SK-N-SH (cell line): ENCODE measurements around the gene PARVB. TPM values are rescaled to one million over a fixed set of nuclear protein-coding genes. Genes with fewer than 3 reads are reported as not detected.

Experiments
- CTCF ChIA-PET: fragments of 300-600, 350-600 bp; formaldehyde crosslinking; extraction: SDS; loops from one replicate; lab custom pipeline; 2021; lab: Yijun Ruan, JAX
- POLR2A ChIA-PET: fragments of 350-600 bp; sonication (Branson Sonifier 250); formaldehyde crosslinking; extraction: SDS; loops from one replicate; lab custom pipeline; 2020; ENCODE audit warnings: antibody characterized with exemption, inconsistent platforms; lab: Yijun Ruan, JAX
- DNase-seq: peaks from one replicate; pipeline ENCODE4 v3.0.0; 2012
- H2AFZ ChIP-seq: fragments of 200-600 bp; sonication (generic); 2 replicates; pipeline ENCODE4 v1.8.1; 2016; ENCODE audit warnings: antibody characterized with exemption, mild to moderate bottlenecking, low read depth
- H3F3A ChIP-seq: fragments of 200-600 bp; sonication (generic); replicated peaks from 2 replicates; pipeline ENCODE3; 2016; ENCODE audit warnings: antibody characterized with exemption, mild to moderate bottlenecking; ENCODE audit not compliant: insufficient read depth
- H3K27ac ChIP-seq, 2 experiments: fragments of 200-500 bp in 1 of 2; fragments of 200-600 bp in 1 of 2; sonication (Bioruptor generic) in 1 of 2; sonication (generic), shearing (Covaris generic) in 1 of 2; 2 replicates each; pipeline versions ENCODE4 v1.5.1 to v1.6.1; 2014 to 2016; ENCODE audit warnings: low read depth in 2 of 2, inconsistent platforms in 1 of 2, low read length in 1 of 2, mild to moderate bottlenecking in 1 of 2, mixed read lengths in 1 of 2
- H3K27me3 ChIP-seq: fragments of 200-600 bp; sonication (generic), shearing (Covaris generic); 2 replicates; pipeline ENCODE4 v1.6.1; 2016; ENCODE audit warnings: mixed run types; ENCODE audit not compliant: insufficient read depth
- H3K36me3 ChIP-seq, 2 experiments: fragments of 200-500 bp in 1 of 2; fragments of 200-600 bp in 1 of 2; sonication (Bioruptor generic) in 1 of 2; sonication (generic) in 1 of 2; replicated peaks in 1 of 2; 2 replicates each; pipeline versions ENCODE3 to v1.5.1; 2014 to 2016; ENCODE audit warnings: low read length in 1 of 2, mild to moderate bottlenecking in 1 of 2; ENCODE audit not compliant: insufficient read depth in 2 of 2, control insufficient read depth in 1 of 2
- H3K4me1 ChIP-seq, 2 experiments: fragments of 200-500 bp in 1 of 2; fragments of 200-600 bp in 1 of 2; sonication (Bioruptor generic) in 1 of 2; sonication (generic), shearing (Covaris generic) in 1 of 2; 2 replicates each; pipeline versions ENCODE4 v1.5.1 to v1.6.1; 2014 to 2016; ENCODE audit warnings: low read depth in 1 of 2, low read length in 1 of 2, mixed run types in 1 of 2; ENCODE audit not compliant: insufficient read depth in 2 of 2, control insufficient read depth in 1 of 2
- H3K4me2 ChIP-seq: fragments of 200-600 bp; sonication (generic), shearing (Covaris generic); 2 replicates; pipeline ENCODE4 v1.6.1; 2017; ENCODE audit warnings: mixed run types
- H3K4me3 ChIP-seq, 2 experiments: fragments of 200-500 bp in 1 of 2; fragments of 200-600 bp in 1 of 2; sonication (Bioruptor generic) in 1 of 2; sonication (generic), shearing (Covaris generic) in 1 of 2; 2 replicates each; pipeline versions ENCODE4 v1.5.1 to v1.8.1; 2014 to 2016; ENCODE audit warnings: low read depth in 2 of 2, inconsistent platforms in 1 of 2, low read length in 1 of 2, mild to moderate bottlenecking in 1 of 2, mixed read lengths in 1 of 2, moderate library complexity in 1 of 2
- H3K79me2 ChIP-seq: fragments of 200-600 bp; sonication (generic); 2 replicates; pipeline ENCODE4 v1.8.1; 2017; ENCODE audit warnings: mild to moderate bottlenecking; ENCODE audit not compliant: insufficient read depth
- H3K9ac ChIP-seq: fragments of 200-600 bp; sonication (generic); 2 replicates; pipeline ENCODE4 v1.6.1; 2017; ENCODE audit warnings: mixed run types
- H3K9me2 ChIP-seq: fragments of 200-600 bp; sonication (generic); 2 replicates; pipeline ENCODE4 v1.6.1; 2017; ENCODE audit warnings: mixed run types
- H3K9me3 ChIP-seq: fragments of 200-600 bp; sonication (generic); 2 replicates; pipeline ENCODE4 v1.6.1; 2017; ENCODE audit warnings: mixed run types, mild to moderate bottlenecking, moderate library complexity
- H4K20me1 ChIP-seq: fragments of 200-600 bp; sonication (generic); 2 replicates; pipeline ENCODE4 v1.6.1; 2017; ENCODE audit warnings: mild to moderate bottlenecking, mixed run types; ENCODE audit not compliant: insufficient read depth
- CHD2 ChIP-seq: fragments of 150-350 bp; IDR thresholded peaks from 2 replicates; pipeline ENCODE4 v1.6.1; 2018; ENCODE audit warnings: low read length; ENCODE audit not compliant: partially characterized antibody
- EZH2phosphoT487 ChIP-seq: fragments of 200-600 bp; sonication (generic); IDR thresholded peaks from 2 replicates; pipeline ENCODE4 v1.6.1; 2017; ENCODE audit warnings: low read depth, mixed run types, mild to moderate bottlenecking, antibody characterized with exemption, moderate library complexity, borderline replicate concordance
- GATA2 ChIP-seq: sonication (generic); formaldehyde crosslinking; IDR thresholded peaks from 2 replicates; pipeline ENCODE4 v1.5.0; 2020; ENCODE audit warnings: mild to moderate bottlenecking, missing genetic modification reagents
- MAX ChIP-seq: IDR thresholded peaks from 2 replicates; pipeline ENCODE4 v1.4.0; 2012; ENCODE audit warnings: low read depth
- MXI1 ChIP-seq: IDR thresholded peaks from 2 replicates; pipeline ENCODE4 v1.6.1; 2012; ENCODE audit warnings: mild to moderate bottlenecking, low read depth, low read length, improper control_type of control experiment
- NFIC ChIP-seq: IDR thresholded peaks from 2 replicates; pipeline ENCODE4 v1.4.0; 2012; ENCODE audit warnings: borderline replicate concordance
- RAD21 ChIP-seq: IDR thresholded peaks from 2 replicates; pipeline ENCODE4 v1.6.1; 2012; ENCODE audit warnings: mild to moderate bottlenecking, low read length
- RCOR1 ChIP-seq: fragments of 150-350 bp; IDR thresholded peaks from 2 replicates; pipeline ENCODE4 v1.6.1; 2017; ENCODE audit warnings: antibody characterized with exemption, low read length
- RFX5 ChIP-seq: IDR thresholded peaks from 2 replicates; pipeline ENCODE4 v1.6.1; 2012; ENCODE audit warnings: mild to moderate bottlenecking, improper control_type of control experiment, low read length
- SIN3A ChIP-seq: IDR thresholded peaks from 2 replicates; pipeline ENCODE4 v1.6.1; 2012; ENCODE audit warnings: low read depth, mild to moderate bottlenecking, low read length, moderate library complexity, borderline replicate concordance
- SMC3 ChIP-seq: IDR thresholded peaks from 2 replicates; pipeline ENCODE4 v1.6.1; 2012; ENCODE audit warnings: low read depth, low read length, improper control_type of control experiment
- TCF12 ChIP-seq: IDR thresholded peaks from 2 replicates; pipeline ENCODE4 v1.4.0; 2012
- YY1 ChIP-seq: IDR thresholded peaks from 2 replicates; pipeline ENCODE4 v1.4.0; 2012; ENCODE audit warnings: low read depth, mild to moderate bottlenecking
- ZBTB33 ChIP-seq: IDR thresholded peaks from 2 replicates; pipeline ENCODE4 v1.4.0; 2012; ENCODE audit warnings: low read depth, borderline replicate concordance
- whole genome bisulfite sequencing: methylation state at CpG from one replicate; pipeline ENCODE4 v1.1.6; 2017; ENCODE audit warnings: low lambda C conversion rate; 5-methylcytosine and 5-hydroxymethylcytosine counted together
- polyA plus RNA-seq, 3 experiments: library from polyadenylated mRNA; depleted of rRNA; stranded (reverse); fragments of >200 nt; gene quantifications; 2 replicates each; pipeline ENCODE4 v1.2.3, GENCODE V29; 2012
- TF ChIP-seq, protein P1 (sequence below): fragments of 150-350 bp; IDR thresholded peaks from 2 replicates; pipeline ENCODE4 v1.6.1; 2016; ENCODE audit warnings: mild to moderate bottlenecking, low read depth, low read length
- TF ChIP-seq, protein P2 (sequence below): fragments of 150-350 bp; IDR thresholded peaks from 2 replicates; pipeline ENCODE4 v1.6.1; 2017; ENCODE audit warnings: antibody characterized with exemption, low read length, low read depth, borderline replicate concordance
- TF ChIP-seq, protein P3 (sequence below): IDR thresholded peaks from 2 replicates; pipeline ENCODE4 v1.6.1; 2012; ENCODE audit warnings: mild to moderate bottlenecking, low read depth, low read length, moderate library complexity
- TF ChIP-seq, protein P4 (sequence below): IDR thresholded peaks from 2 replicates; pipeline ENCODE4 v1.4.0; 2012; ENCODE audit warnings: low read depth, borderline replicate concordance

The PARVB gene
- polyA plus RNA-seq, 1 of the 3 experiments (the other 2 are of a cell fraction) = 87.8 TPM

DNA sequence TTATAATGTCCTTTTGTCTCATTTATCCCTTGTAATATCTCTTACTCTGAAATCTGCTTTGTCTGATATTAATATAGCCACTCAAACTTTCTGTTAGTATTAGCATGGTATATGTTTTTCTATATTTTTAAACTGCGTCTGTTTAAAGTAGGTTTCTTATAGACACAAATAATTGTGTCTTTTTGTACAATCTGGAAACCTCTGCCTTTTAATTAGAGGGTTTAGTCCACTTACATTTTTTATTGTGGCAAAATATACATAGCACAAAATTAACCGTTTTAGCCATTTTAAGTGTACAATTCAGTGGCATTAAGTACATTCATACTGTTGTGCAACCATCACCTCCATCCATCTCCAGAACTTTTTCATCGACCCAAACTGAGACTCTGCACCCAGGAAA lies 185.2 kb downstream of the PARVB start:
- Histone ChIP-seq H3K4me1 (no peaks in the 10 kb centered on the region; a peak in 1 of 4 replicates), H3K27me3 (no peaks in the 10 kb centered on the region), H3K9ac (no peak overlapping the region), H3K36me3 (no peaks in the 10 kb centered on the region), H4K20me1 (no peaks in the 10 kb centered on the region), H3K4me2 (no peak overlapping the region), H3F3A (no peaks in the 10 kb centered on the region), H3K4me3 (no peak overlapping the region), H3K79me2 (no peaks in the 10 kb centered on the region), H3K9me3 (no peaks in the 10 kb centered on the region; the same call in 1 of the 2 replicates), H3K27ac (no peak overlapping the region)
- no peak for DNase-seq
- CTCF ChIA-PET = interaction anchor here (1.8 kb wide), 1 partner anchor 13 kb away, joined by 5 read pairs; no protein-coding TSS in a partner anchor
- POLR2A ChIA-PET = no interaction called here
- TF ChIP-seq RAD21 = no peak
- TF ChIP-seq RFX5 = no peak
- no peak for TF ChIP-seq ZBTB33
- TF ChIP-seq TCF12 = no peak
- no peak for TF ChIP-seq NFIC
- no peak for TF ChIP-seq MAX
- TF ChIP-seq, all 33 proteins: peak for 0
- no peaks in the 10 kb centered on the region for H3K9me2 ChIP-seq
- 31% methylated on average over 3 of the region's 3 CpGs for WGBS
- no peak overlapping the region for H2AFZ ChIP-seq

- Histone ChIP-seq H3K79me2 (no peaks in the 10 kb centered on the region), H3F3A (no peaks in the 10 kb centered on the region), H3K4me1 (no peaks in the 10 kb centered on the region; a peak in 1 of 4 replicates), H3K36me3 (no peaks in the 10 kb centered on the region), H3K9me3 (no peaks in the 10 kb centered on the region; the same call in 1 of the 2 replicates), H4K20me1 (no peaks in the 10 kb centered on the region), H3K27ac (no peak overlapping the region), H3K27me3 (no peaks in the 10 kb centered on the region), H3K4me2 (no peak overlapping the region), H3K9ac (no peak overlapping the region), H2AFZ (no peak overlapping the region), H3K9me2 (no peaks in the 10 kb centered on the region), H3K4me3 (no peak overlapping the region)
- ChIA-PET POLR2A (no interaction called here), CTCF (no interaction called here)
- 31% methylated on average over 4 of the region's 4 CpGs for WGBS
- TF ChIP-seq SMC3 (no peak), CHD2 (no peak), YY1 (no peak), TCF12 (no peak), SIN3A (no peak), MXI1 (no peak), GATA2 (no peak), RAD21 (no peak), MAX (no peak), NFIC (no peak), EZH2phosphoT487 (no peak), RCOR1 (no peak)
- TF ChIP-seq, protein P1, sequence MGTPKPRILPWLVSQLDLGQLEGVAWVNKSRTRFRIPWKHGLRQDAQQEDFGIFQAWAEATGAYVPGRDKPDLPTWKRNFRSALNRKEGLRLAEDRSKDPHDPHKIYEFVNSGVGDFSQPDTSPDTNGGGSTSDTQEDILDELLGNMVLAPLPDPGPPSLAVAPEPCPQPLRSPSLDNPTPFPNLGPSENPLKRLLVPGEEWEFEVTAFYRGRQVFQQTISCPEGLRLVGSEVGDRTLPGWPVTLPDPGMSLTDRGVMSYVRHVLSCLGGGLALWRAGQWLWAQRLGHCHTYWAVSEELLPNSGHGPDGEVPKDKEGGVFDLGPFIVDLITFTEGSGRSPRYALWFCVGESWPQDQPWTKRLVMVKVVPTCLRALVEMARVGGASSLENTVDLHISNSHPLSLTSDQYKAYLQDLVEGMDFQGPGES = no peak
- TF ChIP-seq, protein P2, sequence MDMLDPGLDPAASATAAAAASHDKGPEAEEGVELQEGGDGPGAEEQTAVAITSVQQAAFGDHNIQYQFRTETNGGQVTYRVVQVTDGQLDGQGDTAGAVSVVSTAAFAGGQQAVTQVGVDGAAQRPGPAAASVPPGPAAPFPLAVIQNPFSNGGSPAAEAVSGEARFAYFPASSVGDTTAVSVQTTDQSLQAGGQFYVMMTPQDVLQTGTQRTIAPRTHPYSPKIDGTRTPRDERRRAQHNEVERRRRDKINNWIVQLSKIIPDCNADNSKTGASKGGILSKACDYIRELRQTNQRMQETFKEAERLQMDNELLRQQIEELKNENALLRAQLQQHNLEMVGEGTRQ = no peak
- TF ChIP-seq, protein P3, sequence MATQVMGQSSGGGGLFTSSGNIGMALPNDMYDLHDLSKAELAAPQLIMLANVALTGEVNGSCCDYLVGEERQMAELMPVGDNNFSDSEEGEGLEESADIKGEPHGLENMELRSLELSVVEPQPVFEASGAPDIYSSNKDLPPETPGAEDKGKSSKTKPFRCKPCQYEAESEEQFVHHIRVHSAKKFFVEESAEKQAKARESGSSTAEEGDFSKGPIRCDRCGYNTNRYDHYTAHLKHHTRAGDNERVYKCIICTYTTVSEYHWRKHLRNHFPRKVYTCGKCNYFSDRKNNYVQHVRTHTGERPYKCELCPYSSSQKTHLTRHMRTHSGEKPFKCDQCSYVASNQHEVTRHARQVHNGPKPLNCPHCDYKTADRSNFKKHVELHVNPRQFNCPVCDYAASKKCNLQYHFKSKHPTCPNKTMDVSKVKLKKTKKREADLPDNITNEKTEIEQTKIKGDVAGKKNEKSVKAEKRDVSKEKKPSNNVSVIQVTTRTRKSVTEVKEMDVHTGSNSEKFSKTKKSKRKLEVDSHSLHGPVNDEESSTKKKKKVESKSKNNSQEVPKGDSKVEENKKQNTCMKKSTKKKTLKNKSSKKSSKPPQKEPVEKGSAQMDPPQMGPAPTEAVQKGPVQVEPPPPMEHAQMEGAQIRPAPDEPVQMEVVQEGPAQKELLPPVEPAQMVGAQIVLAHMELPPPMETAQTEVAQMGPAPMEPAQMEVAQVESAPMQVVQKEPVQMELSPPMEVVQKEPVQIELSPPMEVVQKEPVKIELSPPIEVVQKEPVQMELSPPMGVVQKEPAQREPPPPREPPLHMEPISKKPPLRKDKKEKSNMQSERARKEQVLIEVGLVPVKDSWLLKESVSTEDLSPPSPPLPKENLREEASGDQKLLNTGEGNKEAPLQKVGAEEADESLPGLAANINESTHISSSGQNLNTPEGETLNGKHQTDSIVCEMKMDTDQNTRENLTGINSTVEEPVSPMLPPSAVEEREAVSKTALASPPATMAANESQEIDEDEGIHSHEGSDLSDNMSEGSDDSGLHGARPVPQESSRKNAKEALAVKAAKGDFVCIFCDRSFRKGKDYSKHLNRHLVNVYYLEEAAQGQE = no peak
- TF ChIP-seq, protein P4, sequence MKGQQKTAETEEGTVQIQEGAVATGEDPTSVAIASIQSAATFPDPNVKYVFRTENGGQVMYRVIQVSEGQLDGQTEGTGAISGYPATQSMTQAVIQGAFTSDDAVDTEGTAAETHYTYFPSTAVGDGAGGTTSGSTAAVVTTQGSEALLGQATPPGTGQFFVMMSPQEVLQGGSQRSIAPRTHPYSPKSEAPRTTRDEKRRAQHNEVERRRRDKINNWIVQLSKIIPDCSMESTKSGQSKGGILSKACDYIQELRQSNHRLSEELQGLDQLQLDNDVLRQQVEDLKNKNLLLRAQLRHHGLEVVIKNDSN = no peak
- DNase-seq = no peak
Measured at GRCh38 chr22:44210722-44211121, 186.6 kb downstream of the PARVB start.
